GM23338 (cell line): ENCODE results near the gene SBF2.

Experiments
- EZH2phosphoT487 ChIP-seq: fragments of 200-600 bp; sonication (generic); IDR thresholded peaks from one replicate; pipeline ENCODE4 v1.8.1; 2018; ENCODE audit warnings: antibody characterized with exemption; ENCODE audit not compliant: unreplicated experiment
- POLR2AphosphoS5 ChIP-seq: IDR thresholded peaks from 2 replicates; pipeline ENCODE4 v1.6.1; 2016; ENCODE audit warnings: antibody characterized with exemption, low read depth
- TF ChIP-seq, protein P1 (sequence below), 2 experiments: fragments of 200-600 bp in 1 of 2; sonication (generic) in 1 of 2; conservative IDR thresholded peaks; 2 replicates each; pipeline versions ENCODE4 v1.5.1 to v1.6.1; 2016 to 2017; ENCODE audit warnings: antibody characterized with exemption in 2 of 2, low read depth in 2 of 2, mild to moderate bottlenecking in 2 of 2, moderate library complexity in 1 of 2

DNA sequence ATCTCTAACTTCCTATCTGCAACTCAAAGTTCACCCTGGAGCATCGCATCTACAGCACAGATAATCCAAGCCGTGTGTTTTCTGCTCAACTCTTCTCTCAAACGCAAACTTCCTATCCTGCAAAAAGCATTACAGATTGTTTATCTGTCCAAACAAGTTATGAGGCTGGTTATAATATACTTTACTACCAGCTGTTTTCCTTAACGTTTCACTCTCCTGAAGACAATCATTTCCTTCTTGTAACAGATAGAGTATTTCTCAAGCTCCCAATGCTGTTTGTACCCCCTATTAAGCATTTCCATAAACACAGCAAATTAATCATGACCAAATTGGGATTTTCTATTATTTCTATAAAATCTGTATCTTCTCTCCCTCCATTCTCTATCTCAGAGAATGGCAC, 84.7 kb downstream of the SBF2 start:
- TF ChIP-seq, protein P1, sequence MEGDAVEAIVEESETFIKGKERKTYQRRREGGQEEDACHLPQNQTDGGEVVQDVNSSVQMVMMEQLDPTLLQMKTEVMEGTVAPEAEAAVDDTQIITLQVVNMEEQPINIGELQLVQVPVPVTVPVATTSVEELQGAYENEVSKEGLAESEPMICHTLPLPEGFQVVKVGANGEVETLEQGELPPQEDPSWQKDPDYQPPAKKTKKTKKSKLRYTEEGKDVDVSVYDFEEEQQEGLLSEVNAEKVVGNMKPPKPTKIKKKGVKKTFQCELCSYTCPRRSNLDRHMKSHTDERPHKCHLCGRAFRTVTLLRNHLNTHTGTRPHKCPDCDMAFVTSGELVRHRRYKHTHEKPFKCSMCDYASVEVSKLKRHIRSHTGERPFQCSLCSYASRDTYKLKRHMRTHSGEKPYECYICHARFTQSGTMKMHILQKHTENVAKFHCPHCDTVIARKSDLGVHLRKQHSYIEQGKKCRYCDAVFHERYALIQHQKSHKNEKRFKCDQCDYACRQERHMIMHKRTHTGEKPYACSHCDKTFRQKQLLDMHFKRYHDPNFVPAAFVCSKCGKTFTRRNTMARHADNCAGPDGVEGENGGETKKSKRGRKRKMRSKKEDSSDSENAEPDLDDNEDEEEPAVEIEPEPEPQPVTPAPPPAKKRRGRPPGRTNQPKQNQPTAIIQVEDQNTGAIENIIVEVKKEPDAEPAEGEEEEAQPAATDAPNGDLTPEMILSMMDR (conservative IDR thresholded peaks at IDR 0.05; ENCODE audit: low read depth in 2 of 2), result no peak
- no peak for TF ChIP-seq POLR2AphosphoS5
- TF ChIP-seq EZH2phosphoT487, result no peak
